GM10847 (cell line): Measurements from ENCODE around the gene ZNF573.

ENCODE experiments used
- POLR2A ChIP-seq: IDR thresholded peaks from 2 replicates; pipeline ENCODE4 v1.6.1; 2011; ENCODE audit not compliant: insufficient read length; ENCODE audit errors: extremely low read depth

The ZNF573 gene

GRCh38 chr19:37779127-37780005 lies at the start of gene ZNF573:
Gene ZNF573, minus strand, starts transcription at chr19:37779586. Its CDS starts 5,857 bp downstream, at chr19:37773729.
- peak; percentile 33 for TF ChIP-seq POLR2A

GRCh38 chr19:37817180-37817981 lies 38.0 kb upstream of the ZNF573 start:
- TF ChIP-seq POLR2A, result no peak

GRCh38 chr19:37813340-37813739 lies 34.0 kb upstream of the ZNF573 start:
- TF ChIP-seq POLR2A, result no peak

GRCh38 chr19:37809366-37809765 lies 30.0 kb upstream of the ZNF573 start:
- no peak for TF ChIP-seq POLR2A

GRCh38 chr19:37803249-37803840 lies 24.0 kb upstream of the ZNF573 start:
- TF ChIP-seq POLR2A, result no peak

- no peak for TF ChIP-seq POLR2A
These were observed 11.0 kb upstream of the ZNF573 start for GRCh38 chr19:37790244-37790925.

- no peak for TF ChIP-seq POLR2A
These were observed 716 bp downstream of the ZNF573 start for GRCh38 chr19:37778613-37779126.

GRCh38 chr19:37770985-37771384 lies 8.4 kb downstream of the ZNF573 start:
- TF ChIP-seq POLR2A, result no peak

GRCh38 chr19:37763488-37763887 lies 15.9 kb downstream of the ZNF573 start:
- no peak for TF ChIP-seq POLR2A

- no peak for TF ChIP-seq POLR2A
These were observed 41.0 kb downstream of the ZNF573 start for GRCh38 chr19:37738371-37738770.

GRCh38 chr19:37725181-37725580 lies 54.2 kb downstream of the ZNF573 start:
- no peak for TF ChIP-seq POLR2A

- TF ChIP-seq POLR2A, result no peak
These were observed 59.5 kb downstream of the ZNF573 start for GRCh38 chr19:37719927-37720265.

- no peak for TF ChIP-seq POLR2A
These were observed 60.1 kb downstream of the ZNF573 start, which contains the start of gene ZNF607 for GRCh38 chr19:37719111-37719926. Gene ZNF607, minus strand, starts transcription at chr19:37719761. Its CDS starts 8,143 bp downstream, at chr19:37711618.

- TF ChIP-seq POLR2A, result no peak
These were observed 61.1 kb downstream of the ZNF573 start for GRCh38 chr19:37718304-37718703.

- no peak for TF ChIP-seq POLR2A
These were observed 63.2 kb downstream of the ZNF573 start for GRCh38 chr19:37716140-37716539.
